Vagina (tissue), 2 donors: ENCODE results near the gene DDA1. TPM values are rescaled to one million over a fixed set of nuclear protein-coding genes. Genes with fewer than 3 reads are reported as not detected.
A peak's percentile ranks its signal among the peaks of the same experiment; 100 is the strongest.

Experiments
- DNase-seq, 2 donors: peaks; one replicate each; pipeline ENCODE4 v3.0.0-alpha.2; 2017; ENCODE audit errors: extremely low spot score in 2 of 2
- H3K27ac ChIP-seq: fragments of 200-600 bp; sonication (generic); one replicate; pipeline ENCODE4 v1.5.1; 2019
- H3K27me3 ChIP-seq: fragments of 200-600 bp; sonication (generic); one replicate; pipeline ENCODE4 v1.5.1; 2019
- H3K36me3 ChIP-seq, 2 donors: fragments of 200-600 bp; sonication (generic); one replicate each; pipeline ENCODE4 v1.5.1; 2017 to 2019
- H3K4me1 ChIP-seq: fragments of 200-600 bp; sonication (generic); one replicate; pipeline ENCODE4 v1.5.1; 2019
- H3K4me3 ChIP-seq, 2 donors: fragments of 200-600 bp; sonication (generic); 1 replicate in 1 of 2; 2 replicates in 1 of 2; pipeline ENCODE4 v1.5.1; 2016 to 2019
- H3K9me3 ChIP-seq: fragments of 200-600 bp; sonication (generic); one replicate; pipeline ENCODE4 v1.5.1; 2019
- POLR2A ChIP-seq, 2 donors: fragments of 450-650 bp; IDR thresholded peaks; one replicate each; pipeline ENCODE4 v1.6.1; 2017; ENCODE audit warnings: antibody characterized with exemption in 2 of 2, mild to moderate bottlenecking in 2 of 2, moderate library complexity in 2 of 2
- POLR2AphosphoS5 ChIP-seq, 2 donors: sonication (generic); formaldehyde crosslinking; IDR thresholded peaks; one replicate each; pipeline ENCODE4 v1.9.0; 2017; ENCODE audit warnings: antibody characterized with exemption in 2 of 2, mild to moderate bottlenecking in 2 of 2, low read depth in 1 of 2; ENCODE audit not compliant: insufficient read depth in 1 of 2
- intact Hi-C: fragments of 100-400 bp; cut with DNase I; formaldehyde crosslinking; loops from one replicate; pipeline ENCODE4 v1.15.1; 2023
- total RNA-seq: library from RNA; depleted of rRNA; stranded (reverse); fragments of >200 nt; gene quantifications from one replicate; pipeline ENCODE4 v1.2.3, GENCODE V29; 2016
- TF ChIP-seq, protein P1 (sequence below), 3 experiments: fragments of 450-650 bp in 2 of 3; fragments of 200-600 bp in 1 of 3; sonication (generic) in 1 of 3; IDR thresholded peaks; one replicate each; pipeline ENCODE4 v1.5.1; 2017 to 2019; ENCODE audit warnings: antibody characterized with exemption in 3 of 3, mild to moderate bottlenecking in 2 of 3, moderate library complexity in 2 of 3

DDA1 gene
- total RNA-seq, 1 donor from 2014 or later: 12.0 TPM

DNA sequence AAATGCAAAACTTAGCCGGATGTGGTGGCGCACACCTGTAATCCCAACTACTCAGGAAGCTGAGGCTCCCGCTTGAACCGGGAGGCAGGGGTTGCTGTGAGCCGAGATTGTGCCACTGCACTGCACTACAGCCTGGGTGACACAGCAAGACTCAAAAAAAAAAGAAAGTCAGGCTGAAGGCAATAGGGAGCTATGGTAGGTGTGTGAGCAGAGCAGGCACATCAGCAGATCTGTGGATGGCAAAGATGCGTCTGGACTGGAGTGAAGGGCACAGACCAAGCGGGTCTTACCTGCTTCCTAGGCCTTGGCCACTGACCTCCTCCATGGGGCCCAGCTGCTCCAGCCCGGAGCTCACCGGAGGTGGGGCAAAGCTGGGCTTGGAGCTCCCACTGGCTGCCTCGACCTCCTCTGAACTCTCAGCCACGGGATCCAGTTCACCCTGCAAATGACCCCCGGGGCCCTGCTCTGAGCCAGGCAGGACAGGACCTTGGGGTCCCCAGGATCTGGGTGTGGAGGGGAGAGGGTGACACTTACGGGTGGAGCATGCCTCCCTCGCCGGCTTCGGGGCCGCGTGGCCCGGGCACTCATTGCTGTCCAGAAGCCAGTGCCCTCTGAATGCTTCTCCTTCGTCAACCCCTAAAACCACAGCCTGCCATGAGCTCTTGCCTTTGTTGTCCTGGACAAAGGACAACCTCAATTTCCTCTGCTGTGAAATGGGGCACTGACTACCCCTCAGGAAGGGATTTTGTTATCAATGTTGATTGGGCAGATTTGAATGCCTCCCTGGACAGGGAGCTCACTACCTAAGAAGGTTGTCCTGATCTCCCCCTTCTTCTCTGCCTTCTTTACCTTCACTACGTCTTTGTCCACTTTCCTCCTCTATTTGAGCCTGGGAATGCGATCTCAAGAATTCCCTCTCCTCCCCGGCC is 45.4 kb upstream of the DDA1 start:
- DNase-seq: no peak
- H3K36me3 ChIP-seq: peaks cover 0 to 3% of the 10 kb centered on the region in 2 donors
- H3K4me3 ChIP-seq: peak overlapping the region; percentile 21 to 38
- peak overlapping the region; percentile 58 for H3K27ac ChIP-seq
- TF ChIP-seq POLR2A (IDR thresholded peaks at IDR 0.05) (no peak), POLR2AphosphoS5 (IDR thresholded peaks at IDR 0.05; ENCODE audit: insufficient read depth in 1 of 2, low read depth in 1 of 2) (no peak)
- TF ChIP-seq, protein P1, sequence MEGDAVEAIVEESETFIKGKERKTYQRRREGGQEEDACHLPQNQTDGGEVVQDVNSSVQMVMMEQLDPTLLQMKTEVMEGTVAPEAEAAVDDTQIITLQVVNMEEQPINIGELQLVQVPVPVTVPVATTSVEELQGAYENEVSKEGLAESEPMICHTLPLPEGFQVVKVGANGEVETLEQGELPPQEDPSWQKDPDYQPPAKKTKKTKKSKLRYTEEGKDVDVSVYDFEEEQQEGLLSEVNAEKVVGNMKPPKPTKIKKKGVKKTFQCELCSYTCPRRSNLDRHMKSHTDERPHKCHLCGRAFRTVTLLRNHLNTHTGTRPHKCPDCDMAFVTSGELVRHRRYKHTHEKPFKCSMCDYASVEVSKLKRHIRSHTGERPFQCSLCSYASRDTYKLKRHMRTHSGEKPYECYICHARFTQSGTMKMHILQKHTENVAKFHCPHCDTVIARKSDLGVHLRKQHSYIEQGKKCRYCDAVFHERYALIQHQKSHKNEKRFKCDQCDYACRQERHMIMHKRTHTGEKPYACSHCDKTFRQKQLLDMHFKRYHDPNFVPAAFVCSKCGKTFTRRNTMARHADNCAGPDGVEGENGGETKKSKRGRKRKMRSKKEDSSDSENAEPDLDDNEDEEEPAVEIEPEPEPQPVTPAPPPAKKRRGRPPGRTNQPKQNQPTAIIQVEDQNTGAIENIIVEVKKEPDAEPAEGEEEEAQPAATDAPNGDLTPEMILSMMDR (IDR thresholded peaks at IDR 0.05): no peak
- no peaks in the 10 kb centered on the region for H3K9me3 ChIP-seq
- intact Hi-C loops: no loop called here
- H3K4me1 ChIP-seq: peaks cover 16% of the 10 kb centered on the region
- no peaks in the 10 kb centered on the region for H3K27me3 ChIP-seq

DNA sequence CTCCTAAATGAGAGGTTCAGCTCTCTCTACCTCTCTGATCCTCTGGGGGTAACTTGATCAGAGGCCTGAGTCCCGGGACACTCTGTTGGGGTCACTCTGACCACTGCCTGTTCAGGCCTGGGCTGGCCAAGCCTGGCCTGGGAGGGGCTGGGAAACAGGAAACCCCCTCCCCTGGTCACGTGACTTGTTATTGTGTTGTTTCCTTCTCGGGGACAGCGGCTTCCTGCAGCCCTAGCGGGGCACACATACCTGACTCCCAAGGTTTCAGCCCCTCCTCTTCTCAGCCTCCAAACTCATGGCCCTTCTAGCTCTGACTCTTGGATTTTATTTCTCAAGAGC is 44.8 kb upstream of the DDA1 start, which contains the start of gene USHBP1:
TSS of gene USHBP1 (minus strand) at position 105 of the 339 bp plus-strand sequence. CDS start 446 bp downstream, outside the sequence.
- Histone ChIP-seq H3K9me3 (no peaks in the 10 kb centered on the region), H3K4me3 (peak within 1 kb of the TSS; percentile 21 to 38), H3K36me3 (peaks cover 0 to 8% of the 10 kb centered on the region in 2 donors), H3K27me3 (no peaks in the 10 kb centered on the region), H3K4me1 (peaks cover 16% of the 10 kb centered on the region), H3K27ac (peak within 1 kb of the TSS; percentile 58)
- DNase-seq: peak in 1 of 2 donors; percentile 76
- intact Hi-C loops: no loop called here
- TF ChIP-seq POLR2AphosphoS5 (IDR thresholded peaks at IDR 0.05; ENCODE audit: insufficient read depth in 1 of 2, low read depth in 1 of 2) (peak; percentile 32 to 37), POLR2A (IDR thresholded peaks at IDR 0.05) (no peak)
- TF ChIP-seq, protein P1 (IDR thresholded peaks at IDR 0.05): no peak

DNA sequence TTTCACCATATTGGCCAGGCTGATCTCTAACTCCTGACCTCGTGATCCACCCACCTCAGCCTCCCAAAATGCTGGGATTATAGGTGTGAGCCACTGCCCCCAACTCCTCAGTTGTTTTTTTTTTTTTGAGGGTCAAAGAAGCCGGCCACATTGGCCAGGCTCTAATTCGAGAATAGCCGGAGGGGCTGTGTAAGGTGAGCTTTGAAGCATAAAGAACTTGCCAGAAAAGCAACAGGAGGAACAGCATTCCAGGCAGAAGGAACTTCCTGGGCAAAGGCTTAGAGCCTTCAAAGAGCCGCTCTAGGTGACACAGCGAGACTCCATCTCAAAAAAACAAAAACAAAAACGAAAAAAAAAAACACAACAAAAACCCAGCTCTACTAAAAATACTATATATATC is 43.3 kb upstream of the DDA1 start:
- Histone ChIP-seq H3K27ac (no peak overlapping the region), H3K36me3 (peaks cover 0 to 19% of the 10 kb centered on the region in 2 donors), H3K4me3 (no peak overlapping the region), H3K4me1 (peaks cover 16% of the 10 kb centered on the region), H3K27me3 (no peaks in the 10 kb centered on the region), H3K9me3 (no peaks in the 10 kb centered on the region)
- no peak for DNase-seq
- TF ChIP-seq POLR2AphosphoS5 (IDR thresholded peaks at IDR 0.05; ENCODE audit: insufficient read depth in 1 of 2, low read depth in 1 of 2) (no peak), POLR2A (IDR thresholded peaks at IDR 0.05) (no peak)
- TF ChIP-seq, protein P1 (IDR thresholded peaks at IDR 0.05): no peak
- intact Hi-C loops: no loop called here

DNA sequence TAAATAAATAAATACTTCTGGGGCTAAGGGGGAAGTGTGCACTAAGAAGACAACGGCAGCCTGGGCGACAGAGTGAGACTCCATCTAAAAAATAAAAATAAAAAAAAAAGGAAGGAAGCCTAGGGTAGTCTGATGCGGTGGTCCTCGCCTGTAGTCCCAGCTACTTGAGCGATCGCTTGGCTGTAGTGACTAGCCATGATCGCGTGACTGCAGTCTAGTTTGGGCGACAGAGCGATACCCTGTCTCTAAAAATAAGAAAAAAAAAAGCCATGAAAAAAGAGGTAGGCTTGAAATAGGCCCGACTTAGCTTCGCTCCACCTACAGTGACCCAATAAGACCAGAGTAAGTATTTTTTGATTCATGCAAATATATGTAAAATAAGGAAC is 42.8 kb upstream of the DDA1 start:
- Histone ChIP-seq H3K36me3 (peaks cover 0 to 24% of the 10 kb centered on the region in 2 donors), H3K9me3 (no peaks in the 10 kb centered on the region), H3K4me1 (peaks cover 16% of the 10 kb centered on the region), H3K27ac (no peak overlapping the region), H3K27me3 (no peaks in the 10 kb centered on the region), H3K4me3 (no peak overlapping the region)
- DNase-seq: no peak
- TF ChIP-seq POLR2AphosphoS5 (IDR thresholded peaks at IDR 0.05; ENCODE audit: insufficient read depth in 1 of 2, low read depth in 1 of 2) (no peak), POLR2A (IDR thresholded peaks at IDR 0.05) (no peak)
- TF ChIP-seq, protein P1 (IDR thresholded peaks at IDR 0.05): no peak
- intact Hi-C loops: no loop called here
